Stimulated activated effector memory CD8-positive, alpha-beta T cell treated with anti-CD3 and anti-CD28 coated beads, Interleukin-12 subunit alpha, Interleukin-12 subunit beta, amount 100 ng/mL, for 72 hours (primary cell): ENCODE results near the gene WDR43.

Source experiments
- ATAC-seq: fragments of 150-1000 bp; cut with Tn5 transposase; 2 replicates; pipeline ENCODE4 v1.10.0; 2021
- DNase-seq, 2 donors: peaks; one replicate each; pipeline ENCODE4 v3.0.0; 2021 to 2022; ENCODE audit warnings: low spot score in 2 of 2
- H3K27ac Mint-ChIP-seq: one replicate; pipeline ENCODE4 v1.8.0; 2022; ENCODE audit warnings: mild to moderate bottlenecking, mixed read lengths
- H3K36me3 Mint-ChIP-seq: one replicate; pipeline ENCODE4 v1.8.0; 2022; ENCODE audit warnings: mild to moderate bottlenecking, mixed read lengths
- H3K4me1 Mint-ChIP-seq: one replicate; pipeline ENCODE4 v1.8.0; 2022; ENCODE audit warnings: mixed read lengths
- H3K4me3 Mint-ChIP-seq: one replicate; pipeline ENCODE4 v1.8.0; 2022; ENCODE audit warnings: mild to moderate bottlenecking, mixed read lengths
- H3K9me3 Mint-ChIP-seq: one replicate; pipeline ENCODE4 v1.8.0; 2022; ENCODE audit warnings: mixed read lengths

WDR43 gene

DNA sequence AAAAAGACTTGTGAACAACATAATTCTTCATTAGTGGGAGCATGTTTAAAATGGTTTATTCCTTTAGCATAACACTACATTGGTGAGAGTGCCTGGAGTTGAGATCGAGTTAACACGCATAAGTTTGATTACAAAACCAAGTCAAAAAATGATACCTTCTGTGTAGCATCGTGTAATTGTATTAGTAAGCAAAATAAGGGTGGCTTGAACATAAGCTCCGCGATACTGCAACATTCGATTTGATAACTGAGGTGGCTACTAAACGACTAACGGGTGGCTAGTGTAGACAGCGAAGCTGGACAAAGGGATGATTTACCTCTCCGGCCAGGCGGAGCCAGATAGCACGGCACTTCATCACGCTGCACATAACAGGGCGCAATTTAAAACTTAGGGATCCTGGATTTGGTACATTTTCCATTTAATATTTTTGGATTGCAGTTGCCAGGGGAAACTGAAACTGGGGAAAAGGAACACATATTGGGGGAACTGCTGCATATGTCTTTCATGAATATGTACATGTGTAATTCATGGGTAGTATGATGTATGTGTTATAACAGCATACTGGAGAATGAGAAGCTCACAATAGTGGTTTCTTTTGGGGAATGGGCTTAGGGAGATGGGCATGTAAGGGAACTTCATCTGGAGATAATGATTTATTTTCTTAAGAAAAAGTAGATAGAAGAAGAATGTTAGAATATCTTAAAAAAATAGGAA, 50.2 kb downstream of the WDR43 start:
- Mint-ChIP-seq H3K27ac (no peak overlapping the region), H3K4me1 (peaks cover 6% of the 10 kb centered on the region), H3K36me3 (peaks cover 100% of the 10 kb centered on the region), H3K9me3 (no peaks in the 10 kb centered on the region), H3K4me3 (no peak overlapping the region)
- DNase-seq (no peak), ATAC-seq (no peak)

DNA sequence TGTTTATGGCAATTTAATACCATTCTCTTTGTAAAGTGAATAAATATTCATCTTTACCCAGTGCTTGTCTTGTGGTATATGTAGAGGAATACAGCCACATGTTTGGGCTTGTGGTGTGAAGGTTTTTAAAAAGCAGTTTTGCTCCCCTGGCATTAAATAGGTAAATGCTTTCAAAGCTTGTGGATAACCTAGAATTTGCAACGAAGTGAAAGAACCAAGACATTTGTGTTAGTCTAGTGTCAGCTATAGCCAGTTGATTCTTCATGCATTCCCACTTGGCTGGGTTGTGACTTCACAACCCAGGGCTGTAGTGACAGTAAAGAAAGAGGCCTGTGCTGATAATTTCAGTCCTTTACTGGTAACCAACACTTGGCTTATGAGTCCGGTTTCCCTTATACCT, 53.7 kb downstream of the WDR43 start:
- Mint-ChIP-seq H3K4me3 (no peak overlapping the region), H3K36me3 (peaks cover 71% of the 10 kb centered on the region)

DNA sequence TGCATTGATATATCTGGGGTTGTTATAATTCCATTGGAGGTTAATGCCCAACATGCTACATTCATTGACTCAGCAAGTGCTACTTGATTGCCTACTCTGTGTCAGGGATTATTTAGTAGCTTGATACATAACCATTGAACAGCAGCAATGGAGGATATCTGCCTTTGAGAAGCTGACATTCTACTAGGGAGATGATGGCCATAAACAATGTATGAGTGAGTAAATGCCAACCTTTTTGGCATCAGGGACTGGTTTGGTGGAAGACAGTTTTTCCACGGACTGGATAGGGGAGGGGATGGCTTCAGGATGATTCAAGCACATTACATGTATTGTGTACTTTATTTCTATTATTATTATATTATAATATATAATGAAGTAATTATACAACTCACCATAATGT, 54.7 kb downstream of the WDR43 start:
- H3K9me3 Mint-ChIP-seq, result no peaks in the 10 kb centered on the region
- H3K4me3 Mint-ChIP-seq, result no peak overlapping the region
- ATAC-seq (no peak), DNase-seq (no peak)
- H3K27ac Mint-ChIP-seq, result no peak overlapping the region
- peaks cover 11% of the 10 kb centered on the region for H3K4me1 Mint-ChIP-seq
- peaks cover 61% of the 10 kb centered on the region for H3K36me3 Mint-ChIP-seq

More for the DNA sequence above, 53.7 kb downstream of the WDR43 start:
- DNase-seq (no peak), ATAC-seq (no peak)
- Mint-ChIP-seq H3K4me1 (peaks cover 11% of the 10 kb centered on the region), H3K27ac (no peak overlapping the region), H3K9me3 (no peaks in the 10 kb centered on the region)

DNA sequence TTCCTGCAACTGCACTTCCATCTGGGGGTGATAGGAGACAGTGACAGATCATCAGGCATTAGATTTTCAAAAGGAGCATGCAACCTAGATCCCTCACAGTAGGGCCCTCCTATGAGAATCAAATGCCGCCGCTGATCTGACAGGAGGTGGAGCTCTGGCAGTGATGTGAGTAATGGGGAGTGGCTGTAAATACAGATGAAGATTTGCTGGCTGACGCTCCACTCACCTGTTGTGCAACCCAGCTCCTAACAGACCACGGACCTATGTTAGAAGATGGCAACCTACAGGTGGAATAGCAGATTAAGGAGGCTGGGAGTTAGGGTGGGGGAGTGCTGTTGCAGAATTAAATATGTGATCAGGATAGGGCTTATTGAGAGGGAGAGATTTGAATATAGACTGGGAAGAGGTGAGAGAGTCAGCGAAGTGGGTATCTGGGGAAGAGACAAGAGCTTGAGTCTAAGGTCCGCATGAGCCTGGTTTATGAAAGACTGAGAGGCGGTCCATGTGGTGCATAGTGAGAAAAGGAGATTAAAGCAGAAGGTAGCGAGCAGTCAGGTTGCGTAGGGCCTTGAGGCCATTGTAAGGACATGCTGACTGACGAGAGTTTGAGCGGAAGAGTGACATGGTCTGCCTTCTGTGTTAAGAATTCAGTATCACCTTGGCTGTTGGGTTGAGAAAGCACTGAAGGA, 55.3 kb downstream of the WDR43 start:
- peaks cover 11% of the 10 kb centered on the region for H3K4me1 Mint-ChIP-seq
- no peaks in the 10 kb centered on the region for H3K9me3 Mint-ChIP-seq
- no peak for DNase-seq
- peaks cover 55% of the 10 kb centered on the region for H3K36me3 Mint-ChIP-seq
- peak overlapping the region; percentile 26 for H3K27ac Mint-ChIP-seq
- H3K4me3 Mint-ChIP-seq, result no peak overlapping the region
- no peak for ATAC-seq

DNA sequence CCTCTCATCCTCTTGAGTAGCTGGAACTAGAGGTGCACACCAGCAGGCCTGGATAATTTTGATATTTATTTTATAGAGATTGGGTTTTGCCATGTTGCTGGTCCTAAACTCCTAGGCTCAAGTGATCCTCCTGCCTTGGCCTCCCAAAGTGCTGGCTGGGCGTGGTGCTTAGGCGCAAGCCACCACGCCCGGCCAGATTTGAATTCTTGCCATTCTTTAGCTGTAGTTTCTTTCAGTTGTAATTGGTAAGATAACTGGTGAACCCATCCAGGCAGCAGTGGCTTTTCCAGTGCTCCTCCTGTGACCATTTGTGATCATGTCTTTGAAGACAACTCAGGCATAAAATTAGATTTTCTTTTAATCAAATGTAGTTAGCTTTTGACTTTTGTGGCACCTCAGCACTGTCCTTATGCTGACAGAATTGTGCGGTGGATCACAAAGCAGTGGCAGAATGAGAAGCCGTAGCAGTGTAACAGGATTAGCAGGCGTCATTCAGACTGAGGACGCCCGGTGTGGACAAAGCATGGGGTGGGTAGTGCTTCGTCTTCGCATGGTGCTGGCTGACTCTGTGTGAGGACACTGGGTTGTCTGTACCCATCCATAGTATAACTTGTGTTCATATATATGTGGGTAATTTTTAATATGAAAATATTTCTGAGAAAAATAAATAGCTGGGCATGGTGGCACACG, 56.6 kb downstream of the WDR43 start:
- ATAC-seq, result no peak
- peak in 1 of 2 donors; percentile 28 for DNase-seq
- H3K36me3 Mint-ChIP-seq, result peaks cover 42% of the 10 kb centered on the region
- H3K4me3 Mint-ChIP-seq, result no peak overlapping the region
- H3K4me1 Mint-ChIP-seq, result peaks cover 11% of the 10 kb centered on the region
- H3K9me3 Mint-ChIP-seq, result no peaks in the 10 kb centered on the region
- no peak overlapping the region for H3K27ac Mint-ChIP-seq

DNA sequence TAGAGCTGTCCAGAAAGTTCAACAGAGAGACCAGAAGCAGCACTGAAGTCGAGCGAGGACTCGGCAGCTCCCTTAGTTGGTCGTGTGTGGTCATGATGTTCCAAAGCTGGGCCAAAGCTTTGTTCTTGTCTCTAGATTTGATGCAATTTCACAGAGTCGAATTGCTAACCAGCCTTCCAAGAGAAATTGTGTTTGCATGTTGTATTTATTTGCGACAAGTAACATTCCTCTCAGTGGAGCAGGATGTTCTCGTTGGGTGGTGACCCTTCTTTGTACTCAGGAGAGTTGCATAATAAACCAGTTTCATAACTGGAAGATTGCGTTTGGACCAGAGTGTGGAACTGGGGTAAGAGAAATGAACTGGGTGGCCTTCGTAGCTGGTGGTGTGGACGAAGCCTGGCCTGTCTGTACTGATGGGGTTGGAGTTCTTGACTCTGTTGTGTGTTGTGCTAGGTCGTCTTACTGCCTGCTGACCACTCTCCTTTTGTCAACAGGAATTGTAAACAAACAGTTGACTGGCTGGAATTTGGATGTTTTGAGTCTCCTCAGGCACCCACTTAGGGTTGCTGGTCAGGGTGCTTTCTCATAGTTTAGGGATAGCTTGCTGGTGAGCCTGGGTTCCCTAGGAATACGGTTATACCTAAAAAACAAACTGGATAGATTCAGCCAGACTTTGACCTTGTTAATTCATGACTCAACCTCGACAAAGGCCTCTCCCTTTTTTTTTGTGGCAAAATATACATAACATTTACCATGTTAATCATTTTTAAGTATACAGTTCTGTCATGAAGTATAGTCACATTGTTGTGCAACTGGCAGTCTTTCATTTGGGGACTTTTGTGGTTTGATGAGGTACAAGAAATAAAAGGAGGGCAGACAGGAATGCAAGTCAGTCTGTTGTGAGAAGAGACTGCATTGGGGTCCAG, 57.7 kb downstream of the WDR43 start:
- Mint-ChIP-seq H3K9me3 (no peaks in the 10 kb centered on the region), H3K4me1 (peaks cover 11% of the 10 kb centered on the region), H3K36me3 (peaks cover 31% of the 10 kb centered on the region), H3K27ac (peak overlapping the region; percentile 27), H3K4me3 (no peak overlapping the region)
- ATAC-seq (peak; percentile 46), DNase-seq (peak in 1 of 2 donors; percentile 3)

DNA sequence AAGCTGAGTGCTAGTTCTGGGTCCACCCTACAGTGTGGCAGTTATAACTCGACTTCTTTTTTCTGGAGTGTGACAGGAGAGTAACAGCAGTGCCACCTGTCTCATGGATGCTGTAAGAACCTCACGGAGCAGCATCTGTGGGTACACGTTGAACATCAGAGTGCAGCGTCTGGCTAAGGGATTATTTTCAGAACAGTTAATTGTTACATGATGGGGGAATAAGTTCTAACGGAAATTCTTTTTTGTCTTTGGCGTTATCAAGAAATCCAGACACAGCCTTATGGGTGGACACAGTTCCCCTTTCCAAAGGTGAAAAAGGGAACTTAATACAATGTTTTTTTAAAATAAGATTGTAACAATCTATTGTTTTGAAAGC, 58.4 kb downstream of the WDR43 start:
- DNase-seq, result peak in 1 of 2 donors; percentile 41
- H3K36me3 Mint-ChIP-seq, result peaks cover 24% of the 10 kb centered on the region
- H3K4me3 Mint-ChIP-seq, result no peak overlapping the region
- H3K4me1 Mint-ChIP-seq, result peaks cover 11% of the 10 kb centered on the region
- no peak for ATAC-seq
- peak overlapping the region; percentile 27 for H3K27ac Mint-ChIP-seq
- no peaks in the 10 kb centered on the region for H3K9me3 Mint-ChIP-seq

DNA sequence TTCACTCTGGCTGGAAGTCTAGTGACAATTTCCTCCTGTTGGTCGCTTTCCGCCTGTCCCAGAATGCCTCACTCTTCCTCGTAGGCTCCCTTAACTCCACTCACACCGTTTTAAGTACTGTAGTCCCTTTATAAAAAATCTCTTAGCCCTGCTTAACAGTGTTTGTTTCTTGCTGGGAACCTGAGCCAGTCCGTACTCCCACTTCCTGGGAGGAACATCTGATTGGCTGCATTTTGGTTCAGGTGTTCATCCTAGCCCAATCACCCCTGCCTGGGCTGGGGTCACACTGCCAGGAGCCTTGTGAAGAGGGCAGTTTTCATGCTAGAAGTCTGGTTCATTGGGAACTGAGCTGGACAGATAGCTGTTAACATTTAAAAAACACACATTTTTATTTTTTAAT, 61.0 kb downstream of the WDR43 start:
- H3K4me1 Mint-ChIP-seq, result peaks cover 8% of the 10 kb centered on the region
- no peaks in the 10 kb centered on the region for H3K36me3 Mint-ChIP-seq
- no peak overlapping the region for H3K4me3 Mint-ChIP-seq
- no peak overlapping the region for H3K27ac Mint-ChIP-seq
- ATAC-seq (no peak), DNase-seq (peak in 1 of 2 donors; percentile 26)
- no peaks in the 10 kb centered on the region for H3K9me3 Mint-ChIP-seq

DNA sequence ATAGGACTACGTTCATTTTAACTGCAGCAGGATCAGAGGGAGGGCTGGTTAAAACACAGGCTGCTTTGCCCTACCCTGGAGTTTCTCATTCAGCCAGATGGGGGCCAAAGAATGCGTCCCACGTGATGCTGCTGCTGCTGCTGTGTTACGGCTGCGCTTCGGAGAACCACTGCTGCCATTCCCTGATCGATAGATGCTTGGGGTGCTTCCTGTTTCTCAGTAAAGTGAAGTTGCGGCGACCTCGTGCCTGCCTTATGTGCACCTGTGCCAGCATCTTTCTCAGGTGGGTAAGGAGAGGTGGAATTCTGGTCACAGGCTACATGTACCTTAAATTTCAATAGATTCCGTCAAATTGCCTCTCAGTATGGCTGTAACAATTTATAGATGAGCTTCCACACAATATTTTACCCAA, 62.0 kb downstream of the WDR43 start:
- peak overlapping the region; percentile 60 for H3K4me3 Mint-ChIP-seq
- no peaks in the 10 kb centered on the region for H3K9me3 Mint-ChIP-seq
- no peak overlapping the region for H3K27ac Mint-ChIP-seq
- ATAC-seq, result peak; percentile 81
- H3K4me1 Mint-ChIP-seq, result peaks cover 7% of the 10 kb centered on the region
- H3K36me3 Mint-ChIP-seq, result no peaks in the 10 kb centered on the region
- DNase-seq, result peak in 1 of 2 donors; percentile 52

DNA sequence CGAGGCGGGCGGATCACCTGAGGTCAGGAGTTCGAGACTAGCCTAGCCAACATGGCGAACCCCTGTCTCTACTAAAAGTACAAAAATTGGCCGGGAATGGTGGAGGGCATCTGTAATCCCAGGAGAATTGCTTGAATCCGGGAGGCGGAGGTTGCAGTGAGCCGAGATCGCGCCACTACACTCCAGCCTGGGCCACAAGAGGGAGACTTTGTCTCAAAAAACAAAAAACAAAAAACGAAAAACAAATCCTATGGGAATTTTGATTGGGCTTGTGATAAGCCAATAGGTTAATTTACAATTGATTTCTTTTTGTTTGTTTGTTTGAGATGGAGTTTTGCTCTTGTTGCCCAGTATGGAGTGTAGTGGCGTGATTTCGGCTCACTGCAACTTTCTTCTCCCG, 62.4 kb downstream of the WDR43 start:
- Mint-ChIP-seq H3K27ac (no peak overlapping the region), H3K4me3 (peak overlapping the region; percentile 60)
- DNase-seq, result peak in 1 of 2 donors; percentile 34

DNA sequence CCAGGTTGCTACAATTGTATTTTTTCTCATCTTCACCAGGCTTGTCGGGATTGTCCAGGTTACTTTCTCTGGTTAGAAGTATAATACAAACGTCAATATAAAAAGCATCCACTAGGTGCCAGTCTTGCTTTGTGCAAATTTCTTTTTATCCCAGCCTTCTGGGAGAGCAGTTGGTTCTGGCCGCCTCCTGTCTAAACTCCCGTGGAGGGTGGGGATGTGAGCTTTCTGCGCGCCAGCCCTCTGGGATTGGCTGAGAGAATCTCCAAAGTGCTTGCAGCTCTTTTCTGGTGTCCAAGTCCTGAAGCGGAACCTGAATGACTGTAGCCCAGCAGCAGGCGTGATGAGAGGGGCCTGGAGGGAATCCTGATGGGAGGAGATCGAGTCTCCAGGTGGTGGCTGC, 64.2 kb downstream of the WDR43 start:
- Mint-ChIP-seq H3K4me3 (no peak overlapping the region), H3K36me3 (no peaks in the 10 kb centered on the region), H3K27ac (no peak overlapping the region), H3K4me1 (peaks cover 7% of the 10 kb centered on the region), H3K9me3 (no peaks in the 10 kb centered on the region)
- ATAC-seq, result peak; percentile 76
- DNase-seq, result peak; percentile 21 to 59

More for the DNA sequence above, 62.4 kb downstream of the WDR43 start:
- Mint-ChIP-seq H3K4me1 (peaks cover 7% of the 10 kb centered on the region), H3K36me3 (no peaks in the 10 kb centered on the region), H3K9me3 (no peaks in the 10 kb centered on the region)
- ATAC-seq, result no peak

DNA sequence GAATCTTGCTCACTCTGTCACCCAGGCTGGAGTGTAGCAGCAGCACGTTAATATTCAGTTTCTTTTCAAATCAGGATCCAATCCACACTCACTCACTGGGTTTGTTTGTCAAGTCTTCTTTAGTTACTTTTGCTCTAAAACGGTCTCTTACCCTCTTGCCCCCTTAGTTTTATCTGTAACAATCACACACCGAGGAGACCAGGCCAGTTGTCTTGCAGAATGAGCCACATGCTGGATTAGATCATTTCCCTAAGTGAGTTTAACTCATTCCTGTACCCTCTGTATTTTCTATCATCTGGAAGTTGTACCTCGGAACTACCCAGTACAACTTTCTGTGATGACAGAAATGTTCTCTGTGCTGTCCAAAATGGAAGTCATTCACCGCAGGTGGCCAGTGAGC, 65.9 kb downstream of the WDR43 start:
- no peak overlapping the region for H3K27ac Mint-ChIP-seq
- peaks cover 7% of the 10 kb centered on the region for H3K4me1 Mint-ChIP-seq
- ATAC-seq, result no peak

DNA sequence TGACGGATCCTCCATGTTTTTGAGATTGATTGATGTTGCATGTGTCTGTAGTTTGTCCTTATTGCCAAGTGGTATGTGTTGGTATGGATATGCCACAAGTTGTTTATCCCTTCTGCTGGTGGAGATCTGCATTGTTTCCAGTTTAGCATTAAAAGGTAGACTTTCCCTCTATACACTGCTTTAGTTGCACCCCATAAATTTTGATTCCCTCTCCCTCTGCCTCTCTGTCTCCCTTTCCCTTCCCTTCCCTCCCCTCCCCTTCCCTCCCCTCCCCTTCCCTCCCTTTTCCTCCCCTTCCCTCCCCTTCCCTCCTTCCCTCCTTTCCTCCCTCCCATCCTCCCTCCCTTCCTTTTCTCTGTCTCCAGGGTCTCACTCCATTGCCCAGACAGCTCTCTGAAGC, 68.0 kb downstream of the WDR43 start:
- H3K9me3 Mint-ChIP-seq, result no peaks in the 10 kb centered on the region
- H3K36me3 Mint-ChIP-seq, result no peaks in the 10 kb centered on the region
- H3K4me1 Mint-ChIP-seq, result peaks cover 7% of the 10 kb centered on the region
- H3K4me3 Mint-ChIP-seq, result no peak overlapping the region
- H3K27ac Mint-ChIP-seq, result peak overlapping the region; percentile 35
- DNase-seq (no peak), ATAC-seq (no peak)

More for the DNA sequence above, 65.9 kb downstream of the WDR43 start:
- H3K36me3 Mint-ChIP-seq, result no peaks in the 10 kb centered on the region
- DNase-seq, result no peak
- H3K4me3 Mint-ChIP-seq, result no peak overlapping the region
- H3K9me3 Mint-ChIP-seq, result no peaks in the 10 kb centered on the region

DNA sequence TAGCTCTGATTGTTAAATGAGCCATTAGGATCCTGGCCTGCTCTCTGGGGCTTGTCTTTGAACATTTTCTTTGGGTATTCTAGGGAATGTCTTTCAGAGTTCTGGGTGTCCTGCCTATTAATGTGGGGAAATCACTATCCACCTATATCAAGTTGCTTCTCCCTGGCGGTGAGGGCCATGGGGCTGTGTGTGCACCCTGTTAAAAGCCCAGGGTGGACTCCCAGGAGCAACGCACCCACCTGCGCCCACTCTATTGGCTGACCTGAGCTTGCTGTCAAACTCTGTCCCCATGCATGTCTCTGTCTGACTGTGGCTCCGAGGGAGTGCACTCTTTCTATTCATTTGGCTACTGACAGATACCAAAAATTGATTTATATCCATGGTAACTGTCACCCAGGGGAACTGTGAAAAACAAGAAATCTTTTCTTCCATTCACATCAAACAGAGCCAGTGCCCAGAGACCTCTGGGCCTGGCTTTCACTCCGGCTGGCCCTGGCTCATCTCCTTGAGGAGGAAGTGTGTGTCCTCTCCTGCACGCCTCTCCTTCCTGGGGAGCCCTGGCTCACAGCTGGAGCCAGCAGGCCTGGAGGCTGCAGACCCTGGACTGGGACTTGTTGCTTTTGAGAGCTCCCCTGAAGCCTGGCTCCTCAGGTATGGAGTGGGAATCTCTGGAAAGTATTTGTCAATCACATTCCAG, 76.1 kb downstream of the WDR43 start:
- no peak overlapping the region for H3K27ac Mint-ChIP-seq
- no peaks in the 10 kb centered on the region for H3K9me3 Mint-ChIP-seq

More for the DNA sequence above, 76.1 kb downstream of the WDR43 start:
- Mint-ChIP-seq H3K36me3 (no peaks in the 10 kb centered on the region), H3K4me3 (no peak overlapping the region), H3K4me1 (peaks cover 12% of the 10 kb centered on the region)
- DNase-seq, result no peak
- ATAC-seq, result no peak
